ENCODE data around the gene NEDD1. TPM values are rescaled to one million over a fixed set of nuclear protein-coding genes. Genes with fewer than 3 reads are reported as not detected.

The NEDD1 gene
- total RNA-seq, 1 experiment from 2014 or later, result 43.4 TPM

DNA sequence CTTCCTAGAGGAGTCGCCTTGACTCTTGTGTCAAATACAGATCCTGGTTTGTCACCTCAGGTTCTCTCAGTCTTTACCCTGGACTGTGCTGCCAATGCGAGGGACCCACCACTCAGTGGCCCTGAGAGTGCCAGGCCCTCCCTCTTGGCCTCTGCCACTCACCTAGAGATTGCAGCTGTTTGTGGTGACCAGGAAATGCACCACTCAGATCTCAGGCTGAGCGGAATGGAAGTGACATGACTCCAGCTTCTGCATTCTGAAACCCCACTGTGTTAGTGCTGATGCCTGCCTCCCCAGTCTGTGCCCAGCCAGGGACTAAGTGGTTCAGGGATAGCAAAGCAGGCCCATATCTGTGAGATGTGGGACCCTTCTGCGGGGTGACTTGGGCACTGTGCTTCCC is 27.8 kb upstream of the NEDD1 start:
- no peak for ATAC-seq
- Histone ChIP-seq H2AFZ (ENCODE audit: low read length) (no peak overlapping the region), H3K4me3 (ENCODE audit: low read length) (no peak overlapping the region), H3K27ac (ENCODE audit: low read length) (no peak overlapping the region), H3K36me3 (ENCODE audit: low read depth, low read length) (no peaks in the 10 kb centered on the region), H3K9me2 (replicated peaks; ENCODE audit: low read length) (no peaks in the 10 kb centered on the region), H3K4me2 (ENCODE audit: low read length) (no peak overlapping the region), H3K79me2 (ENCODE audit: low read length) (no peaks in the 10 kb centered on the region), H3K9ac (ENCODE audit: low read length) (no peak overlapping the region), H3K27me3 (ENCODE audit: low read length) (no peaks in the 10 kb centered on the region), H4K20me1 (ENCODE audit: low read length) (no peaks in the 10 kb centered on the region), H3F3A (ENCODE audit: low read length, unreplicated experiment) (no peaks in the 10 kb centered on the region), H3K4me1 (ENCODE audit: insufficient read depth, low read length) (peaks cover 39% of the 10 kb centered on the region), H3K9me3 (ENCODE audit: low read length) (no peaks in the 10 kb centered on the region)
- DNase-seq, result no peak
- CTCF ChIA-PET, result no interaction called here
- POLR2A ChIA-PET (ENCODE audit: unreplicated experiment), result no interaction called here
- intact Hi-C loops (cut with micrococcal nuclease), result no loop called here
- TF ChIP-seq EZH2 (IDR thresholded peaks at IDR 0.05; ENCODE audit: low read length, unreplicated experiment), result no peak
- TF ChIP-seq, protein P1, sequence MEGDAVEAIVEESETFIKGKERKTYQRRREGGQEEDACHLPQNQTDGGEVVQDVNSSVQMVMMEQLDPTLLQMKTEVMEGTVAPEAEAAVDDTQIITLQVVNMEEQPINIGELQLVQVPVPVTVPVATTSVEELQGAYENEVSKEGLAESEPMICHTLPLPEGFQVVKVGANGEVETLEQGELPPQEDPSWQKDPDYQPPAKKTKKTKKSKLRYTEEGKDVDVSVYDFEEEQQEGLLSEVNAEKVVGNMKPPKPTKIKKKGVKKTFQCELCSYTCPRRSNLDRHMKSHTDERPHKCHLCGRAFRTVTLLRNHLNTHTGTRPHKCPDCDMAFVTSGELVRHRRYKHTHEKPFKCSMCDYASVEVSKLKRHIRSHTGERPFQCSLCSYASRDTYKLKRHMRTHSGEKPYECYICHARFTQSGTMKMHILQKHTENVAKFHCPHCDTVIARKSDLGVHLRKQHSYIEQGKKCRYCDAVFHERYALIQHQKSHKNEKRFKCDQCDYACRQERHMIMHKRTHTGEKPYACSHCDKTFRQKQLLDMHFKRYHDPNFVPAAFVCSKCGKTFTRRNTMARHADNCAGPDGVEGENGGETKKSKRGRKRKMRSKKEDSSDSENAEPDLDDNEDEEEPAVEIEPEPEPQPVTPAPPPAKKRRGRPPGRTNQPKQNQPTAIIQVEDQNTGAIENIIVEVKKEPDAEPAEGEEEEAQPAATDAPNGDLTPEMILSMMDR (conservative IDR thresholded peaks at IDR 0.05; ENCODE audit: low read depth, low read length), result no peak
- TF ChIP-seq EZH2phosphoT487 (IDR thresholded peaks at IDR 0.05; ENCODE audit: borderline replicate concordance, low read length), result no peak
- BruUV-seq (replicated peaks), result no TSS peak

DNA sequence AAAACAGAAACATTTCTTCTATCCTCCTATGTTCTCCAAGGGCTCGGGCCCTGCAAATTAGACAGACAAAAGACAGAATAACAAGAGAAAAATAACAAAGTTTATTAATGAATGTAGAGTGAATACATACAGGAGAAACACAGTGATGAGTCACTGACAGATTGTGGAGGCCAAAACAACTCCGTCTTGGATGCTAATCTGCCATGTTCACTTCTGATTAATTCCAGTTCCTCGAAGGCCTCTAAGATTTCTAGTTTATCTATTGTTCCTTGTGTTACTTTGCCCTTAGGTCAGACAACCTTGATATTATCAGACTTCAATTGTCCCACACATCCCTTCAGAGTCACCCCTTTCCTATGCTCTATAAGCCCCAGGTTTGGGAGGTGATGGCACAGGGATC is 26.8 kb upstream of the NEDD1 start:
- no TSS peak for BruUV-seq (replicated peaks)
- no peak for DNase-seq
- no peaks in the 10 kb centered on the region for H3K9me2 ChIP-seq (replicated peaks; ENCODE audit: low read length)
- CTCF ChIA-PET, result no interaction called here
- H2AFZ ChIP-seq (ENCODE audit: low read length), result no peak overlapping the region
- H3K79me2 ChIP-seq (ENCODE audit: low read length), result no peaks in the 10 kb centered on the region
- ATAC-seq, result no peak
- H4K20me1 ChIP-seq (ENCODE audit: low read length), result no peaks in the 10 kb centered on the region
- no peak overlapping the region for H3K4me3 ChIP-seq (ENCODE audit: low read length)
- TF ChIP-seq EZH2phosphoT487 (IDR thresholded peaks at IDR 0.05; ENCODE audit: borderline replicate concordance, low read length) (no peak), EZH2 (IDR thresholded peaks at IDR 0.05; ENCODE audit: low read length, unreplicated experiment) (no peak)
- TF ChIP-seq, protein P1 (conservative IDR thresholded peaks at IDR 0.05; ENCODE audit: low read depth, low read length), result no peak
- no peaks in the 10 kb centered on the region for H3K36me3 ChIP-seq (ENCODE audit: low read depth, low read length)
- POLR2A ChIA-PET (ENCODE audit: unreplicated experiment), result no interaction called here
- H3K9me3 ChIP-seq (ENCODE audit: low read length), result no peaks in the 10 kb centered on the region
- intact Hi-C loops (cut with micrococcal nuclease), result no loop called here
- no peaks in the 10 kb centered on the region for H3F3A ChIP-seq (ENCODE audit: low read length, unreplicated experiment)
- H3K9ac ChIP-seq (ENCODE audit: low read length), result no peak overlapping the region
- H3K27me3 ChIP-seq (ENCODE audit: low read length), result no peaks in the 10 kb centered on the region
- H3K4me2 ChIP-seq (ENCODE audit: low read length), result no peak overlapping the region
- H3K27ac ChIP-seq (ENCODE audit: low read length), result no peak overlapping the region
- H3K4me1 ChIP-seq (ENCODE audit: insufficient read depth, low read length), result peaks cover 39% of the 10 kb centered on the region

DNA sequence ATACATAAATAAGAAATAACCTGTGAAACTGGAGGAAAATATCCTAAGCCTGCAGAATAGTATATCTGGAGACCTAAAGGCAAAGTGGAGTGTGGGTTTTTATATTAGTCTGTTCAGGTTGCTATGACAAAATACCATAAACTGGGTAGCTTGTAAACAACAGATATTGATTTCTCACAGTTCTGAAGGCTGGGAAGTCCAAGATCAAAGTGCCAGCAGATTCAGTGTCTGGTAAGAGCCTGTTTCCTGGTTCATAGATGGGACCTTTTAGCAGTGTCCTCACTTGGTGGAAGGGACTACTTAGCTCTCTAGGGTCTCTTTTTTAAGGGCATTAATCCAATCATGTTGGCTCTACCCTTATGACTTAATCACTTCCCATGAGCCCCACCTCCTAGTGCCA is 25.4 kb upstream of the NEDD1 start:
- H3K4me3 ChIP-seq (ENCODE audit: low read length), result no peak overlapping the region
- ATAC-seq, result no peak
- intact Hi-C loops (cut with micrococcal nuclease), result no loop called here
- no TSS peak for BruUV-seq (replicated peaks)
- no peaks in the 10 kb centered on the region for H3K36me3 ChIP-seq (ENCODE audit: low read depth, low read length)
- ChIA-PET CTCF (no interaction called here), POLR2A (ENCODE audit: unreplicated experiment) (no interaction called here)
- no peaks in the 10 kb centered on the region for H3K9me2 ChIP-seq (replicated peaks; ENCODE audit: low read length)
- no peak overlapping the region for H3K9ac ChIP-seq (ENCODE audit: low read length)
- H3K27ac ChIP-seq (ENCODE audit: low read length), result no peak overlapping the region
- peaks cover 37% of the 10 kb centered on the region for H3K4me1 ChIP-seq (ENCODE audit: insufficient read depth, low read length)
- no peaks in the 10 kb centered on the region for H3K79me2 ChIP-seq (ENCODE audit: low read length)
- no peaks in the 10 kb centered on the region for H3K9me3 ChIP-seq (ENCODE audit: low read length)
- no peak for DNase-seq
- no peak overlapping the region for H2AFZ ChIP-seq (ENCODE audit: low read length)
- no peaks in the 10 kb centered on the region for H3K27me3 ChIP-seq (ENCODE audit: low read length)
- no peak overlapping the region for H3K4me2 ChIP-seq (ENCODE audit: low read length)
- H4K20me1 ChIP-seq (ENCODE audit: low read length), result no peaks in the 10 kb centered on the region
- TF ChIP-seq, protein P1 (conservative IDR thresholded peaks at IDR 0.05; ENCODE audit: low read depth, low read length), result no peak
- no peaks in the 10 kb centered on the region for H3F3A ChIP-seq (ENCODE audit: low read length, unreplicated experiment)

All from PC-3 (cell line).